ENCODE results near the gene ERC2.

GRCh38 chr3:55584716-55585368 lies 883.4 kb downstream of the ERC2 start:
- no peak for TF ChIP-seq ZFP41 (tag by site-specific recombination; IDR thresholded peaks at IDR 0.05; ENCODE audit: borderline replicate concordance)
- no peak for TF ChIP-seq GLI2 (tag by site-specific recombination; IDR thresholded peaks at IDR 0.05; ENCODE audit: borderline replicate concordance, low read depth)
- TF ChIP-seq, protein P1, sequence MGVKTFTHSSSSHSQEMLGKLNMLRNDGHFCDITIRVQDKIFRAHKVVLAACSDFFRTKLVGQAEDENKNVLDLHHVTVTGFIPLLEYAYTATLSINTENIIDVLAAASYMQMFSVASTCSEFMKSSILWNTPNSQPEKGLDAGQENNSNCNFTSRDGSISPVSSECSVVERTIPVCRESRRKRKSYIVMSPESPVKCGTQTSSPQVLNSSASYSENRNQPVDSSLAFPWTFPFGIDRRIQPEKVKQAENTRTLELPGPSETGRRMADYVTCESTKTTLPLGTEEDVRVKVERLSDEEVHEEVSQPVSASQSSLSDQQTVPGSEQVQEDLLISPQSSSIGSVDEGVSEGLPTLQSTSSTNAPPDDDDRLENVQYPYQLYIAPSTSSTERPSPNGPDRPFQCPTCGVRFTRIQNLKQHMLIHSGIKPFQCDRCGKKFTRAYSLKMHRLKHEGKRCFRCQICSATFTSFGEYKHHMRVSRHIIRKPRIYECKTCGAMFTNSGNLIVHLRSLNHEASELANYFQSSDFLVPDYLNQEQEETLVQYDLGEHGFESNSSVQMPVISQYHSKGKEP (tag by site-specific recombination; IDR thresholded peaks at IDR 0.05), result no peak
- no peak for TF ChIP-seq ZBTB21 (tag by site-specific recombination; IDR thresholded peaks at IDR 0.05)
- no peak for TF ChIP-seq CTCF (tag by site-specific recombination; IDR thresholded peaks at IDR 0.05)
- TF ChIP-seq, protein P2, sequence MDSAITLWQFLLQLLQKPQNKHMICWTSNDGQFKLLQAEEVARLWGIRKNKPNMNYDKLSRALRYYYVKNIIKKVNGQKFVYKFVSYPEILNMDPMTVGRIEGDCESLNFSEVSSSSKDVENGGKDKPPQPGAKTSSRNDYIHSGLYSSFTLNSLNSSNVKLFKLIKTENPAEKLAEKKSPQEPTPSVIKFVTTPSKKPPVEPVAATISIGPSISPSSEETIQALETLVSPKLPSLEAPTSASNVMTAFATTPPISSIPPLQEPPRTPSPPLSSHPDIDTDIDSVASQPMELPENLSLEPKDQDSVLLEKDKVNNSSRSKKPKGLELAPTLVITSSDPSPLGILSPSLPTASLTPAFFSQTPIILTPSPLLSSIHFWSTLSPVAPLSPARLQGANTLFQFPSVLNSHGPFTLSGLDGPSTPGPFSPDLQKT (IDR thresholded peaks at IDR 0.05; ENCODE audit: borderline replicate concordance, low read depth, low read length), result no peak
- TF ChIP-seq ZNF214 (tag by site-specific recombination; IDR thresholded peaks at IDR 0.05; ENCODE audit: borderline replicate concordance), result no peak
- no peak for TF ChIP-seq KLF16 (tag by site-specific recombination; IDR thresholded peaks at IDR 0.05)
- no peak for TF ChIP-seq ZNF510 (tag by site-specific recombination; IDR thresholded peaks at IDR 0.05; ENCODE audit: insufficient replicate concordance)
- TF ChIP-seq, protein P3, sequence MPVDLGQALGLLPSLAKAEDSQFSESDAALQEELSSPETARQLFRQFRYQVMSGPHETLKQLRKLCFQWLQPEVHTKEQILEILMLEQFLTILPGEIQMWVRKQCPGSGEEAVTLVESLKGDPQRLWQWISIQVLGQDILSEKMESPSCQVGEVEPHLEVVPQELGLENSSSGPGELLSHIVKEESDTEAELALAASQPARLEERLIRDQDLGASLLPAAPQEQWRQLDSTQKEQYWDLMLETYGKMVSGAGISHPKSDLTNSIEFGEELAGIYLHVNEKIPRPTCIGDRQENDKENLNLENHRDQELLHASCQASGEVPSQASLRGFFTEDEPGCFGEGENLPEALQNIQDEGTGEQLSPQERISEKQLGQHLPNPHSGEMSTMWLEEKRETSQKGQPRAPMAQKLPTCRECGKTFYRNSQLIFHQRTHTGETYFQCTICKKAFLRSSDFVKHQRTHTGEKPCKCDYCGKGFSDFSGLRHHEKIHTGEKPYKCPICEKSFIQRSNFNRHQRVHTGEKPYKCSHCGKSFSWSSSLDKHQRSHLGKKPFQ (tag by site-specific recombination; IDR thresholded peaks at IDR 0.05), result no peak
- TF ChIP-seq ZNF280D (tag by site-specific recombination; IDR thresholded peaks at IDR 0.05), result no peak
- no peak for TF ChIP-seq GLI4 (tag by site-specific recombination; IDR thresholded peaks at IDR 0.05)
- no peak for TF ChIP-seq ZNF274 (IDR thresholded peaks at IDR 0.05; ENCODE audit: low read length)
- no peak for TF ChIP-seq ZNF274 (tag by site-specific recombination; IDR thresholded peaks at IDR 0.05; ENCODE audit: borderline replicate concordance)

Data from HEK293 (cell line).